Measurements from ENCODE around the gene PRKAG2. TPM values are rescaled to one million over a fixed set of nuclear protein-coding genes. Genes with fewer than 3 reads are reported as not detected.

Gene PRKAG2
- polyA plus RNA-seq, 1 of the 3 experiments (the other 2 are of a cell fraction), result 51.6 TPM

DNA sequence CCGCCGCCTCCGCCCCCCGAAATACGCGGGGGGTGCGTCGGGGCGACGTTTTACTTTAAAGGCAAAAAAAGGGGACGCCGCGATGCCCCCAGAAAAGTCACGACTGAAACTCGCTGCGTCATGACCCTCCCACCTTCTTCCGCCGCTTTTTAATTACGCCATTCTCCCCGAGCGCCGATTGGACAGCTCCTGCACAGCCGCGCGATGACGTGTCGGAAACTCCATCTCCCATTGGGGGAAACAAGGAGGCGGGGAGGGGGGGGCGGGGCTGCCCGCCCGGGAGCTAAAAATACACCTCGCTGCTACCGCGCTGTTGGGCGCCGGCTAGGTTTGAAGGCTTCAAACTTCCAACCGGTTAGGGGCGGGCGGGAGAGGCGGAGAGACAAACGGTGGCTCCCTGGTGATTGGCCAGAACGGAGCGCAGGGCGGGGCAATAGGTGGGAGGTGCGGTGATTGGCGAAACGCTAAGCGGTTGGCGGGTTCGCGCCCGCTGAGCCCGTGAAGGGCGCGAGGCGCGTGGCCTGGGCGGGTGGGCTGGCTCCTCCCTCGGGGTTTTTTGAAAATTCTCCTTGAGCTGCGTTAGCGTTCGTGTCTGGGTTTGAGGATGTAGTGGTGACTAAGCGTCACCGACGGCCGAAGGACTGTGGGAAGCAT lies 357.0 kb downstream of the PRKAG2 start, which contains the start of gene RHEB:
Gene RHEB, minus strand, starts transcription at position 131 of the 654 bp plus-strand sequence. CDS start 384 bp downstream, outside the sequence.
- no peaks in the 10 kb centered on the region for H3K27me3 ChIP-seq (ENCODE audit: insufficient read depth)
- peak within 1 kb of the TSS; percentile 90 for H2AFZ ChIP-seq (ENCODE audit: low read depth)
- peaks cover 40% of the 10 kb centered on the region for H4K20me1 ChIP-seq (ENCODE audit: insufficient read depth)
- H3K4me1 ChIP-seq (ENCODE audit: control insufficient read depth in 1 of 2, insufficient read depth in 2 of 2, low read depth in 1 of 2, low read length in 1 of 2), result peaks cover 6 to 19% of the 10 kb centered on the region in 2 experiments; a peak in 2 of 4 replicates
- H3K27ac ChIP-seq (ENCODE audit: low read depth in 2 of 2, low read length in 1 of 2), result peak within 1 kb of the TSS; percentile 91 to 95
- H3K9me2 ChIP-seq, result no peaks in the 10 kb centered on the region
- H3K9me3 ChIP-seq, result no peaks in the 10 kb centered on the region
- H3K4me2 ChIP-seq, result peak within 1 kb of the TSS; percentile 89
- ChIA-PET POLR2A (interaction anchor here (0.9 to 2.7 kb wide), 2 partner anchors 19 to 110 kb away, joined by 3 to 9 read pairs; partner anchors contain the start of gene WDR86), CTCF (interaction anchor here (0.6 to 3.2 kb wide), 5 partner anchors 30 to 647 kb away, joined by 3 to 18 read pairs (median 4); no protein-coding TSS in a partner anchor)
- TF ChIP-seq, protein P1, sequence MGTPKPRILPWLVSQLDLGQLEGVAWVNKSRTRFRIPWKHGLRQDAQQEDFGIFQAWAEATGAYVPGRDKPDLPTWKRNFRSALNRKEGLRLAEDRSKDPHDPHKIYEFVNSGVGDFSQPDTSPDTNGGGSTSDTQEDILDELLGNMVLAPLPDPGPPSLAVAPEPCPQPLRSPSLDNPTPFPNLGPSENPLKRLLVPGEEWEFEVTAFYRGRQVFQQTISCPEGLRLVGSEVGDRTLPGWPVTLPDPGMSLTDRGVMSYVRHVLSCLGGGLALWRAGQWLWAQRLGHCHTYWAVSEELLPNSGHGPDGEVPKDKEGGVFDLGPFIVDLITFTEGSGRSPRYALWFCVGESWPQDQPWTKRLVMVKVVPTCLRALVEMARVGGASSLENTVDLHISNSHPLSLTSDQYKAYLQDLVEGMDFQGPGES (IDR thresholded peaks at IDR 0.05; ENCODE audit: low read depth, low read length), result peak; percentile 36; the same call in 1 of the 2 replicates
- no peak for TF ChIP-seq SMC3 (IDR thresholded peaks at IDR 0.05; ENCODE audit: low read depth, low read length)
- TF ChIP-seq, protein P2, sequence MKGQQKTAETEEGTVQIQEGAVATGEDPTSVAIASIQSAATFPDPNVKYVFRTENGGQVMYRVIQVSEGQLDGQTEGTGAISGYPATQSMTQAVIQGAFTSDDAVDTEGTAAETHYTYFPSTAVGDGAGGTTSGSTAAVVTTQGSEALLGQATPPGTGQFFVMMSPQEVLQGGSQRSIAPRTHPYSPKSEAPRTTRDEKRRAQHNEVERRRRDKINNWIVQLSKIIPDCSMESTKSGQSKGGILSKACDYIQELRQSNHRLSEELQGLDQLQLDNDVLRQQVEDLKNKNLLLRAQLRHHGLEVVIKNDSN (IDR thresholded peaks at IDR 0.05; ENCODE audit: borderline replicate concordance, low read depth), result 0 out of 2 replicates have a peak, but pooled peaks have one; percentile 20
- peak; percentile 39 for TF ChIP-seq FOXM1 (IDR thresholded peaks at IDR 0.05; ENCODE audit: low read depth)
- TF ChIP-seq, protein P3, sequence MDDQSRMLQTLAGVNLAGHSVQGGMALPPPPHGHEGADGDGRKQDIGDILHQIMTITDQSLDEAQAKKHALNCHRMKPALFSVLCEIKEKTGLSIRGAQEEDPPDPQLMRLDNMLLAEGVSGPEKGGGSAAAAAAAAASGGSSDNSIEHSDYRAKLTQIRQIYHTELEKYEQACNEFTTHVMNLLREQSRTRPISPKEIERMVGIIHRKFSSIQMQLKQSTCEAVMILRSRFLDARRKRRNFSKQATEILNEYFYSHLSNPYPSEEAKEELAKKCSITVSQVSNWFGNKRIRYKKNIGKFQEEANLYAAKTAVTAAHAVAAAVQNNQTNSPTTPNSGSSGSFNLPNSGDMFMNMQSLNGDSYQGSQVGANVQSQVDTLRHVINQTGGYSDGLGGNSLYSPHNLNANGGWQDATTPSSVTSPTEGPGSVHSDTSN (IDR thresholded peaks at IDR 0.05), result no peak; the same call in 1 of the 2 replicates
- peak; percentile 55; the same call in 1 of the 2 replicates for TF ChIP-seq RCOR1 (IDR thresholded peaks at IDR 0.05; ENCODE audit: low read length)
- TF ChIP-seq TAF1 (IDR thresholded peaks at IDR 0.05; ENCODE audit: borderline replicate concordance, low read depth, low read length), result 0 out of 2 replicates have a peak, but pooled peaks have one; percentile 54
- peak; percentile 15; the same call in 1 of the 2 replicates for TF ChIP-seq SIN3A (IDR thresholded peaks at IDR 0.05; ENCODE audit: borderline replicate concordance, low read depth, low read length)
- peak; percentile 53; the same call in 1 of the 2 replicates for TF ChIP-seq POLR2AphosphoS5 (IDR thresholded peaks at IDR 0.05; ENCODE audit: low read depth, low read length)
- TF ChIP-seq CHD2 (IDR thresholded peaks at IDR 0.05; ENCODE audit: low read length, partially characterized antibody), result peak; percentile 67
- peak; percentile 67 for TF ChIP-seq GABPA (IDR thresholded peaks at IDR 0.05; ENCODE audit: low read depth)
- peak; percentile 92 for TF ChIP-seq RFX5 (IDR thresholded peaks at IDR 0.05; ENCODE audit: low read length)
- TF ChIP-seq MEF2A (IDR thresholded peaks at IDR 0.05; ENCODE audit: borderline replicate concordance, low read depth), result peak; percentile 85
- TF ChIP-seq TCF12 (IDR thresholded peaks at IDR 0.05), result peak; percentile 32; the same call in 1 of the 2 replicates
- TF ChIP-seq ELF1 (IDR thresholded peaks at IDR 0.05), result peak; percentile 46
- no peak for TF ChIP-seq NFIC (IDR thresholded peaks at IDR 0.05; ENCODE audit: borderline replicate concordance)
- TF ChIP-seq, protein P4, sequence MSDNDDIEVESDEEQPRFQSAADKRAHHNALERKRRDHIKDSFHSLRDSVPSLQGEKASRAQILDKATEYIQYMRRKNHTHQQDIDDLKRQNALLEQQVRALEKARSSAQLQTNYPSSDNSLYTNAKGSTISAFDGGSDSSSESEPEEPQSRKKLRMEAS (IDR thresholded peaks at IDR 0.05; ENCODE audit: low read depth), result peak; percentile 99
- TF ChIP-seq TEAD4 (IDR thresholded peaks at IDR 0.05; ENCODE audit: borderline replicate concordance, insufficient read depth), result 0 out of 2 replicates have a peak, but pooled peaks have one; percentile 46
- no peak for TF ChIP-seq GATA2 (CRISPR knock-in tag; IDR thresholded peaks at IDR 0.05)
- peak in 1 of 2 experiments; percentile 35; a peak in 1 of 4 replicates for TF ChIP-seq EP300 (IDR thresholded peaks at IDR 0.05; ENCODE audit: borderline replicate concordance in 1 of 2, low read depth in 1 of 2, low read length in 1 of 2)
- TF ChIP-seq NRF1 (IDR thresholded peaks at IDR 0.05; ENCODE audit: low read depth, low read length), result 0 out of 2 replicates have a peak, but pooled peaks have one; percentile 14
- H3K79me2 ChIP-seq (ENCODE audit: insufficient read depth), result peaks cover 45% of the 10 kb centered on the region
- DNase-seq, result peak; percentile 99
- H3K36me3 ChIP-seq (replicated peaks in 1 of 2; ENCODE audit: control insufficient read depth in 1 of 2, insufficient read depth in 2 of 2, low read length in 1 of 2), result no peaks in the 10 kb centered on the region
- WGBS (ENCODE audit: low lambda C conversion rate), result under 1% methylated on average over 41 of the region's 66 CpGs
- peak within 1 kb of the TSS; percentile 77 to 81 for H3K4me3 ChIP-seq (ENCODE audit: low read depth in 2 of 2, low read length in 1 of 2)
- H3K9ac ChIP-seq, result peak within 1 kb of the TSS; percentile 88
- no peaks in the 10 kb centered on the region for H3F3A ChIP-seq (replicated peaks; ENCODE audit: insufficient read depth)
